GM12801 (cell line): ENCODE measurements around the gene PTPN13.

ENCODE experiments used
- CTCF ChIP-seq: IDR thresholded peaks from one replicate; pipeline ENCODE4 v1.5.1; 2011; ENCODE audit warnings: control low read depth; ENCODE audit not compliant: insufficient read length; ENCODE audit errors: extremely low read depth

Gene PTPN13

GRCh38 chr4:86557526-86557925, 36.6 kb upstream of the PTPN13 start:
- TF ChIP-seq CTCF: no peak

- TF ChIP-seq CTCF: no peak
Observed at GRCh38 chr4:86558258-86558657, 35.9 kb upstream of the PTPN13 start.

GRCh38 chr4:86558797-86559196, 35.3 kb upstream of the PTPN13 start:
- TF ChIP-seq CTCF: no peak

- no peak for TF ChIP-seq CTCF
Observed at GRCh38 chr4:86560447-86560846, 33.7 kb upstream of the PTPN13 start.

- no peak for TF ChIP-seq CTCF
Observed at GRCh38 chr4:86561256-86561655, 32.9 kb upstream of the PTPN13 start.

GRCh38 chr4:86563416-86563815, 30.7 kb upstream of the PTPN13 start:
- no peak for TF ChIP-seq CTCF

- no peak for TF ChIP-seq CTCF
Observed at GRCh38 chr4:86564795-86565194, 29.3 kb upstream of the PTPN13 start.

- TF ChIP-seq CTCF: no peak
Observed at GRCh38 chr4:86565651-86566050, 28.5 kb upstream of the PTPN13 start.
